COLO829 (cell line): ENCODE data around the gene MSMP.

ENCODE experiments used
- DNase-seq: peaks from one replicate; pipeline ENCODE4 v3.0.0; 2012; ENCODE audit warnings: low spot score

Gene MSMP

DNA sequence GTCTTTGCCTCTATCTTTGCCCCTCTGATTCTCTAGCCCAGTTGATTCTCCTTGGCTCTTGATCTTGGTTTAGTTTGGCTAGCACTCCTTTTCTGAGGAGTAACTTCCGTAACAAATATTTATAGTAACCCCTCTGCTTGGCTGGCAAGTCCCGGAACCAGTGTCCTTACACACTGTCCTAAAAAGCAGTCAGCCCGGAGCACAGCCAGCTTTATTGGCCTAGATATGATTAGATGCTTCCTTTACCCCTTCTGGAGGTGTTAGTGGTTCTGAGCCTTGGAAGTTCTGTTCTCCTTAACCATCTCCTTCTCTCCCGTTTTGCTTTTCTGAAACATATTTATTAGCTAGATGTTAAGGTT, 17.0 kb upstream of the MSMP start:
- no peak for DNase-seq

DNA sequence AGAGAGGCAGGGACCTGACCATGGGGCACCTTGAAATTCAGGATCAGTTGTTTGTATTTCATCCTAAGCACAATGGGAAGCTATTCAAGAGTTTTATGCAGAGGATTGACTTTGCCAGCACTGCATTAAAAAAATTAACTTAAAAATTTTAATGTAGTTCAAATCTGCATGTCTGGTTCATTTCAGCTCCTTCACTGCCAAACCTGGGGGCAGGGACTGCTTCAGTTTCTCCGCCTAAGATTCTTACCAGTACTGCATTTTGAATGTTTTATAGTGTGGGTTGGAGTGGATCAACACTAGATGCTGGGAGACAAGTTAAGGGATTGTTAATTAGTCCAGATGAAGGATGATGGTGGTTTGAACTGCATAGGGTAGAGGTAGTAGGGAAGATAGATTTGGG, 15.7 kb upstream of the MSMP start:
- no peak for DNase-seq

DNA sequence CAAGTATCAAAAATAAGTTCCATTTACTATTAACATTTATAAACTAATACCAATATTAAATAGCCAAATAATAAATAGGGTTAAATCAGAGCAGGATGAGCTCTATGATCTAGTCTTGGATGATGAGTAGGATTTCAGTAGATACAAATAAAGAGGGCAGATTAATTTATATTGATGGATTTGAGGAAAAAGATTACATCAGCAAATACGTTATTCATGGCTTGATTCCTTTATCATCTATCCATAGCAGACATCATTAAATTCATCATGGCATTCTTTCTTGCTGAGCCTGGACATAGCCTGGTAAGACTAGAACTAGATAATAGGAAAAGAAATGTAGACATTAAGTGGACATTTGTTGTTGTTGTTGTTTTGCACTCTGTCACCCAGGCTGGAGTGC, 13.4 kb upstream of the MSMP start:
- DNase-seq = no peak

DNA sequence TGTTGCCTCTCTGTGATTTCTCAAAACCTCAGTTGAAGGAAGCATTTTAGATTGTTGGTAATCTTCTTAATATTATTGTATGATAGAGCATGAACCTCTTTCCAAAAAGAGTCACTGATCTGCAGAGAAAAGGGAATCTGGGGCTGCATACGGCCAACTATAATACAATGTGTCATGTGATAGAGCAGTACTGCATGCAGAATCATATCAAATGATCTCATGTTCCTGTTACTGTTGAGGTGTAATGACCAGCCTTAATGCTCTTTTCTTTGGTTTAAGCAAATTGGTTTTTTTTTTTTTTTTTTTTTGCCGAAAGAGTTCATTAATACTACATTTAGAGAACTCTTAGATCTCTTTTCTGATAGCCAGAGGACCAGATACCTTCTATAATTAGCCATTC, 12.9 kb upstream of the MSMP start:
- no peak for DNase-seq

DNA sequence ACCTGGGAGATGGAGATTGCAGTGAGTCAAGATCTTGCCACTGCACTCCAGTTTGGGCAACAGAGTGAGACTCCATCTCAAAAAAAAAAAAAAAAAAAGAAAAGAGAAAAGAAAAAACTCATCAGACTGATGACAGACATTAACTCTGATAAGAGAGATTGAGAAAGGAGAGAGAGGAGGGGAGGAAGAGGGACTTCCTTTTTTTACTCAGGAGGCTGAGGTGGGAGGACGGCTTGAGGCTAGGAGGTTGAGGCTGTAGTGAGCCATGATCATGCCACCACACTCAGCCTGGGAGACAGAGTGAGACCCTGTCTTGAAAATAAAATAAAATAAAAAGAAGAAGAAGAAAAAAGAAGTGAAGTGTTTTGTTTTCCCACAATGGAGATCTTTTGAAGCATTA, 9.7 kb upstream of the MSMP start:
- no peak for DNase-seq

DNA sequence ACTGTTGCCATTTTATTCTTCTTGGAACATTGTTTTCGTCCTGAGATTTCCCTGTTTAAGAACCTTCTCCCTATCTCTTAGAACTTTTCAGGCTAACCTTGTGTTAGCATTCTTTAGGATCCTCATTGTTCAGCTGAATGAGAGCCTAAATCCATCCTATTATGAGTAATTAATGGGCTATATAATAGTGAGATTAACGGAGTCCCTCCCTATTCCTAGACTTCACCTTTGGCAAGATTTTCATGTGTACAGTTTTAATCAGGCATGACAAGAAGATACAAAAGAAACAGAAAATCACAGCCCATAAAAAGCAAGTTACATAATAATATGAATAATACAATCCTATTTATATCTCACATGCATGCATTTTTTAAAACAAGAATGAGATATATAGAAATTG, 9.1 kb upstream of the MSMP start:
- DNase-seq = no peak

DNA sequence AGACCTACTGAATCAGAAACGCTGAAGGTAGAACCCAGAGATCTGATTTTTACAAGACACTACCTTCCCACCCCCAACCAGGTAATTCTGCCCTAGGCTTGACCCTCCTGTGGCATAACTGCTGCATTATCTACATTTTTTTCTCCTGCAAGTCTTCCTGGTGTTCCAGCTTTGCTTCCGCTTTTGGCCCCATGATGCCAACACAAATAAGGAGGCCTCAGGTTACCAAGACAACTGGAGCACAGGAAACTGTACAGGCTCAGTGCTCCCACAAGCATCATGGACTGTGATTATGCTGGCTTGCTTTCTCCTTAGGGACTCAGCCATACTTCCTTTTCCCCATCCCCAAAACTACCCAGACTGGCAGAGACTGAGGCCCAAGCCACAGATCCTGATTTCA, 6.6 kb upstream of the MSMP start:
- DNase-seq = no peak

DNA sequence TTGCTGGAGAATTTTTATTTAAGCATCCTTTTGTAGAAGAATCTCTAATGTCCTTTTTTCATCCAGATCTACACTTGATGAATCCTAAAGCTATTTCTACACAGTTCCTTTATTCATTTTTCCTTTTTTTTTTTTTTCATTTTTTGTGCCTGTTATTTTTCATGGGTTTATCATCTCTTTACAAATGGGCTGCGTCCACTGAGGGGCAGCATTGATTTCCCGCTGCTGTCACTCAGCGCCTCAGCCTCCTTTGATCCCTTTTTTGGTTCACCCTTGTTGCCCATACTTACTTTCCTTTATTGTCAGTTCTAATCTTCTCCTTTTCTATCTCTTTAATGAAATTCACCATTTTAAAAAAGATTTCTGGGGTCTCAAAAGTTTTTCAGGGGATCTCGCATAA, 5.7 kb upstream of the MSMP start:
- no peak for DNase-seq

DNA sequence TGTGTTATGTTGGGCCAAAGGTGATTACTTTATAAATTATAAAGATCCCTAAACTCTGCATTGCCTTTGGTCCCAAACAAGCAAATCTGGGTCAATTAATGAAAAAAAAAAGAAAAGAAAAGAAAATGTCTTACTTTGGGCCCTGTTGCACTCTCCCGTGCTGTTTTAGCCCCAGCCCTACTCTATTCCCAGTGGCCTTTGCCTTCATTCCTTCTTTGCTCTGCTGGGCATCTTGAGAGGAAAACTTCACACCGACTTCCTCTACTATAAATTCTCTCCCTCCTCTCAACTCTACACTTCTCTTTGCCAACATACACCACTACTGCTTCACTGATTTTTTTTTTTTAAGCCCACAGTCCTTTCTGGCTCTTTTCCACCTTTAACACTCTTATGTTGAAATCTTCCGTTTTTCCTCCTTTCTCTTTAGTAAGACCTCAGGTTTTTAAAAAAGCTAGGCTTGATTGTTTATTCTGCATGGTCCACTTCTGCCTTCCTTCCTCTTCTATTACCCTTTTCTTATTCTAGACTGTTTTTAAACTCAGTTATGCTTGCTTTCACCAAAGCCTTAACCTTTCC, 4.5 kb upstream of the MSMP start:
- DNase-seq = no peak

DNA sequence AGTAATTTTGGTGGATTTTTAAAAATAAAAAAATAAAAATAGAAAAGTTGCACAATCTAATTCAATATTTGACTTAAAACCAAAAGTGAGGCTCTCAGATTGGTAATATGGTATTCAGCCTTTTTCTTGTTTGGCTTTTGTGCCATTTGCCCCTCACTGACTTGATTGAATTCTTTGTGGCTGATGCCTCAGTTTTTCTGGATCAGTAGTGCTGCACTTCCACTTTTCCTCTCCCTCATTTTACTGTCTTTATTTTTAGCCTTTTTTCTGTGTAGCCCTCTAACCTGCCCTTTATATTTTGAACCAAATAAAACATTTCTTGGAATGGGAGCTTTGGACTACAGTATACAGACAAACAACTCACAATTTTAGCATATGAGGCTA, 3.8 kb upstream of the MSMP start:
- DNase-seq = no peak

DNA sequence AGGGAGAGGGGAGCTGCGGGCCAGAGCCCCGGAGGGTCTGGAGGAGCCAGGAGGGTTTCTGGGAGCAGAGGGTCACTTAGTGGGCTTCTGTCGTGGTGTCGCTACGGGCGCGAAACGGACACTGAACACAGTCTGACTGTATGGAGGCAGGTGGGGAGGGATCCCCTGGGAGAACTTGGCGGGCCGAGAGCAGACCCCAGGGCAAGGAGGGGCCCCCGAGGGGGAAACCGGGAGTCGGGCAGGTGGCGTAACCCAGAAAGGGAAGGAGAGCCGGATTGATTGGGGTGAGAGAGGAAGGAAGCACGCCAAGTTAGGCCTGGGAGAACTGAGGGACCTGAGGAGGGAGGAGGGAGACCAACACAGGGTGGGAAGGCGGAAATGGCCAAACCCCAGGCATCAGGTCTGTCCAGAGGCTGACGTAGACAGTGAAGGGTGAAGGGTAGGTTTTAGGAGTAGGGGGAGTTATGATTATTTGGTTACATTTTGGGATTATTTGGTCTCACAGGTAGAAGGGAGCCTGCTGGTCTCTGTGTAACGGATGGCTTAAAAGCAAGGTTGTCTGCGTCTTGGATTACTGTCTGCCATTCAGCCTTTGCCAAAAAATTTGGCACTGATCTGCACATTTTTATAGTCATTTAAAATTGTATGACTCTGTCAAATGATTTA, 3.3 kb upstream of the MSMP start:
- DNase-seq = no peak

DNA sequence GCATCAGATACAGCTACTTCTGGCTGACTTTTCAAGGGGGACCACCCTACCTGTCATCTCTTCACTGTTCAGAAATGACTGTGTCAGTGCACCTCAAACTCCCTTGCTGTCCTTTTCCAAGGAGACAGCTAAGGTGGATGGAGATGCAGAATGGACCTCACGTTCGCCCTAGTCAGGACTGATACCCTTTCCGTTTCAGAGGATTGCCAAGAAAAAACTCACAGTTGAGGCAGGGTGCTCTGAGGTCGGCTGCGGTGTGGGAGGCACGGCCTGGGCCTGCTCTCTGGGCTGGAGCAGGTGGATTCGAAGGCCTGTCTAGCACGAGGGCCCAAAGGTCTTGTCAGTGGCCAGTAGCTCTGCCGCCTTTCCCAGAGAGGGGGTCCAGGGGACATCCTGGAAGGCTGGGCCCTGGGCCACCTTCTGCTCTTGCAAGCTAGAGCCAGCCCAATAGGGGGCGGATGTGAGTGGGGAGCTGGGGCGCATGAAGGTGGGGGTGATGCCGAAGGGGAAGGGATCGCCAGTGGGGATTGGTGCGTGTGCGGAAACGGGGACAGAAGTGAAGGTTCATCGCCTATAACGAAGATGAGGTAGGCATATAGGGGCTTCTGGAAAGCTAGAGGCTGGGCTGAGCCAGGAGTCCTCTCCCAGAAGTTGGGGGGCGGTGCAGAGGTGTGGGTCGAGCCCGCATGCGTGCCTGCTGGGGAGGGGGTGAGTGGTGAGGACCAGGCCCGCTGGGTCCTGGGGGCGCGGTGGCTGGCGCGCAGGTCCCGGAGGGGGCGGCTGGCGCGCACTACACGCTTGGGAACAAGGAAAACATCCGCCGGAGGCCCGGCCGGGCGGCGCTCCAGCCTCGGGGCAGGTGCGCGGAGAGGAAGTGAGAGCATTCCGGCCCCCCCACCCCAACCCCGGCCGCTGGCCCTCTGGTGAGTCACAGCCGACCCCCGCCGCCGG, 2.5 kb upstream of the MSMP start:
- DNase-seq = no peak

DNA sequence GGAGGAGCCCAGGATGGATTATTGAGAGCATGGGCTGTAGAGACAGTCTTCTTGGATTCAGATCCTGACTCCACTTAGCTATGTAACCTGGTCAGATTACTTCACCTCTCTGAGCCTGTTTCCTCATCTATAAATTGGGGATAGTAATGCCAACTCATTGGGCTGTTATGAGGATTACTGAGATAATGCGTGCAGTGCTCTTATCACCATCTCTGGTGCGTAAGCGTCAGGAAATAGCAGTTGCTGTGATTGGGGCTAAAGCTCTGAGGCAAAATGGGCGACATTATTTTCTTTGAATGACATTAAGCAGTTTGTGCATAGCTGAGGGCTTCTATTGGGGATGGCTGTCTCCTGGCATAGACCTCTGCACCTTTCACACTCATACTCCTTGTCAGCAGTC, 995 bp upstream of the MSMP start:
- DNase-seq = no peak

DNA sequence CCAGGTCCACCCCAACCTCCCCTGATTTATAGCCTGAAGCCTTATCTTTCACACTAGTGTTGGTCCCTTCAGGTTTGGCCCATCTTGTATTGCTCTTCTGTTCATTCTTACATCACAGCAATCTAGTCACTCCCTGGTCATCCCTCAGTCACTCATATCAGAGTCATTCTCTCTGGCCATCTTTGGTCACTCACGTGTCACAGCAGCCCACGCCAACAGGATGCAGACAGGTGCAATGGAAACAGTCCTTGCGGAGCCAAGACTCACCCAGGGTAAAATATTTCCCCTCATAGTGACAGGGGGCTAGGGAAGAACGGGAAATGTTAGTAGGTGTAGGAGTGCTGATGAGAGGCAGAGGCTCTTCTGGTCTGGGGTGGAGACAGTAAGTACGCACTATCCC, 610 bp downstream of the MSMP start:
- no peak for DNase-seq

DNA sequence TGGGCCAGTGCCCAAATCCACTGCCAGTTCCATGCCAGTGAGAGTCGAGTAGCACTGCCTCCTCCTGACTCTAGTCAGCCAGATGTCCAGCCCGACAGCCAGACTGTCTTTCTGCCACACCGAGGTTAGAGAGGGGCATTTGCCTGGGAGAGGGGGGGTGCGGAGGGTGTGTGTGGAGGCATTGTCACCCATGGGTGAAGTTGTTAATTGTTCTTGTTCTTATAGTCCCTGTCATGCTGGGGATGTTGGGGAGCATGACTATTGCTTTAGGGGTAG, 3.9 kb downstream of the MSMP start:
- DNase-seq = no peak

DNA sequence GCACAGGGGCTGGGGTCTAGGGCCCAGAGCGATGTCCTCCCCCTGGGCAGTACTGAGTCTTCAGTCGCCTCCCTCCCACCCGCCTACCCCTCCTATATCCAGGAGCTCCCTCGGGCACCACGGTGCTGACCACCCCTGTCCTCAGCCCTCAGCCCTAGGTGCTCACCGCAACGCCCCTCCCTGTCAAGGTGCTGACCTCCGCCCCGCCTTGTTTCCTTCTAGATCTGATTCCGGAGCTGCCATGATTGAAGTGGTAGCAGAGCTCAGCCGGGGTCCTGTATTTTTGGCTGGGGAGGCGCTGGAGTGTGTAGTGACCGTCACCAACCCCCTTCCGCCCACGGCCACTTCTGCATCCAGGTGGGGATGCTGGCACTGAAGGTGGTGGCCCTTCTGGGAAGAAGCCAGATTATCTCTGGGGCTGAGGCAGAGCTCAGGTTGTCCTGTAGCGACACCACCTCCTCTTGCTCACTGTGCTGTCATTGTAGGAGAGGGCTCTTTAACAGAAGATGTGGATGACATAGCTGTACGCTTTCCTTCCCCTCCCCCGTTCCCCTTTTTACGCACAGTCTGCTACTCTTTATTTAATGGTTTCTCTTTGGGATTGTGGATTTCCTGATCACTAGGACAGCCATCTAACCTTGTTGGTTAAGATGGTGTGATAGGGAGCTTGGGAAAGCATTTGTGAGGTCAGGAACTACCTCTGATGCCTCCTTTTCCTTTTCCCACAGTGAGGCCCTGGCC, 4.4 kb downstream of the MSMP start:
- DNase-seq = no peak

DNA sequence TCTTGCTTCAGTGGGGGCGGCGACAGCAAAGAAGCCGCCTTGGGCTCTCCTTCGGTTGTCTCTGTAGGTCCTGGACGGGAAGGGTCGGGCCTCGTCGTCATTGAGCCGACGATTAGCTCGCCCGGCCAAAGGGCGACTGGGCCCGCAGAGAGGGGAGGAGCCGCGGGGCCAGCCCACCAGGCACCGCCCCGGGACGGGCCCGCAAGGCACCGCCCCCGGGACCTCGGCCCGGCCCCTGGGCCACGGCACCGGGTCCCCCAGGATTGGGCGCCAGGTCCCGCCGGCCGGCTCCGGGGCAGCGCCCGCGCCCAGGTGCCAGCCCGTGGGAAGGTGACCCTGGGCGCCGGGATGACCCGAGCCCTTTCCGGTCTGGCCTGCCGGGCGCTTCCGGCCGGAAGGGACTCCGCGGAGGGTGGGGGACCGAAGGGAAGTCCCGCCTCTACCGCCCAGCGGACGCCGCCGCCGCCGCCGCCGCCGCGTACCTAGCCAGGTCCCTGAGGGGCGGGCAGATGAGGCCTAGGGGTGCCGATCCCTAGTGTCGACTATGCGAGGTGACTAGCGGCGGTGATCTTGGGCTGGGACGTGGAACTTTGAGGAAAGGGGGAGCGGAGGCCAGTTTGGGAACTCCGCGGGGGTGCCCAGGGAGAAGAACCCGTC, 5.1 kb downstream of the MSMP start, which contains the start of the genes GBA2 and RGP1:
Gene GBA2 (minus strand): TSS at position 371 of the 657 bp plus-strand sequence. CDS start 524 bp downstream, outside the sequence.
Gene RGP1 (plus strand): TSS at position 430 of the 657 bp plus-strand sequence. CDS start 469 bp downstream, outside the sequence.
- DNase-seq = peak; percentile 54

DNA sequence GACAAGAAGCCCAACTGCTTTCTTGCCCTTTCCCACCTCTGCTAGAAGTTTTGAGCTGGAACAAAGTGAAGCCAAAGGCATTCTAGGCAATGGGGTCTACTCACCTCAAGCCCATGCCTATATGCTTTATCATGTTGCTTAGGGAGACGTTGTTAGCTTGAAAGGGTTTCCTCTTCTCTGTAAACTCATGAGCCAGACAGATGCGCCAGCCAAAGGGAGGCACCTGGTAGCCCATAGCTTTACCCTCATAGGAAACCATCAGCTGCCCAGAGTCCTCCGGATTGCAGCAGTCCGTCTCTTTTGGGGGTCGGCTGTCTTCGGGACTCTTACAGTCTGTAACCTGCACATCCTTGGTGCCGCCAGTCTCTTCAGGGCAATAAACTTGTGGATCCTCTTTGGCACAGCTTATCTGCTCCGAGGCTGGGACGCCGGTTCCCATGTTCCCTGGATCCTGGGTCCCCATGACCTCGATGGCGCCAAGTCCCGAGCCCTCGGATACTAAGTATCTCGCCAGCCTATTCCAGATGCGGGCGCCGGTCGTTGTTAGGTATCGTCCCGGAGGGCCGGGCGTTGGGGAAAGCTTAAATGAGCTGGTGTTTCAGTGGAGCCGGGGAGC, 5.7 kb downstream of the MSMP start:
- no peak for DNase-seq

DNA sequence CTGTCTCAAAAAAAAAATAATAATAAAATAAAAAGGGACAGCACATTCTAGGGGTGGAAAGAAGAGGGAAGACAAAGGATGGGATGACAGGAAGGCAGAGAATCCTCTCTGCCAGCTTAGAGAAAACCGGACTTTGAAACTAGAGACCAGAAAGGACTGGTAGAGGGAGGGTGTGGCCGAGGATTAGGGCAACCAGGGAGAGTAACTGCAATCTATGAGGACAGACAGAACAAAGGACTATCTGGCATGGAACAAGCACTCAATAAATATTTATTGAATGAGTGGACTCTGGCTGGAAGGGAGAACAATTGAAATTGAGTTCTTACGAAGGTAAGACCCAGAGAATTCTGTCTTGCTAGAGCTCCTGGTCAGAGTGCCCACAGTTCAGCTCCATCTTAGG, 7.5 kb downstream of the MSMP start:
- no peak for DNase-seq

DNA sequence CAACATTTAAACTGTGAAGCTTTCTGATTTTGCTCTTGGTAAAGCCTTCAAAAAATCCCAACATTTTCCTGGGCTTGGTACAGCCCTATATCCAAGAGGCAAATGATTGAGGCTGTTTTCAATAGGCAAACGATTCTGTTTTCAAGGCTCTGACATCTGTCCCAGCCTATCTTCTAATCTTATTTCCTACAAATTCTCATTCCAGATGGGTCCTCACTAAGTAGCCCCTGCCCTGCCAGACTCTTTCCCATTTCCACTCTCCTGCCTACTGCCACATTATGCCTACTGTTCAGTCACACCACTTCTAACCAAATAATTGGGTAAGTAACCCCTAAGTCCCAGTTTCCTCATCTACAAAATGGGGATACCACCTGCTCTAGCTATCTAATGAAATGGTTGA, 8.5 kb downstream of the MSMP start:
- DNase-seq = no peak

DNA sequence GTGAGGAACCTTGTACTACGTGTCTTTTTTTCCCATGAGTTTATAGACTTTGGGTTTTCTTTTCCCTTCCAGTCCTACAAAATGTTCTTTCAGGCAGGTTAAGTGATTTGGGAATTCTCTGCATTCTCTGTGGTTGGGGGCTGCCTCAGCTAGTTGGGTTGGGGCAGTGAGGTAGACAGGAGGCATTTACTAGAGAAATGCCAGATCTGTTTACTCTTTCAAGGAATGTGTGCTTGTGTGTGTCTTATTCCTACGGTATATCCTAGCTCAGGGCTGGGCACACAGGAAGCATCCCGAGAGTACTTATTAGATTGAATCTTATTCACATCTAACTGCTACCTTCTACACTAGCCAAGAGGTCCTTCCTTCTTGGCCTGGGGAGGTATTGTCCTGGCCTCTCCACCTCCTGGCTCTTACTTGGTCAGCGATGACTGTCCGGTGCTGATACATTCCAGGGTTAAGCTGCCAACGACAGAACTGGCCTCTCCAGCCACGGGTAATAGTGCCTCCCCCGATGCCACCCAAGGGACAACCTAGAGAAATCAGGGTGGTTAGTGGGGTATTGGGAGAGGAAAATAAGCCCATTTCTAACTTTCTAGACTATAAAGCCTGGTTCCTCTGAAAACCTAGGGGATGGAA, 10.1 kb downstream of the MSMP start:
- DNase-seq = no peak
